HepG2 (cell line): ENCODE measurements around the gene PRIMPOL. TPM values are rescaled to one million over a fixed set of nuclear protein-coding genes. Genes with fewer than 3 reads are reported as not detected.

Experiments
- ATAC-seq: fragments of 200-7000 bp; cut with Tn5 transposase; 3 replicates; pipeline ENCODE4 v1.9.1; 2020; ENCODE audit warnings: mild to moderate bottlenecking, moderate library complexity
- BruUV-seq: library from RNA; stranded (reverse); fragments of 400-500 nt; replicated peaks from 2 replicates; lab custom pipeline; 2021; lab: Mats Ljungman, UMichigan
- CTCF ChIA-PET: fragments of 300-600 bp; formaldehyde crosslinking; extraction: SDS; loops from one replicate; lab custom pipeline; 2021; ENCODE audit warnings: low total read pairs, inconsistent platforms, low intra/inter-chr PET ratio; lab: Yijun Ruan, JAX
- POLR2A ChIA-PET: fragments of 350-600 bp; sonication (Branson Sonifier 250); formaldehyde crosslinking; loops from one replicate; lab custom pipeline; 2020; ENCODE audit warnings: antibody characterized with exemption, inconsistent platforms; lab: Yijun Ruan, JAX
- DNase-seq: peaks from one replicate; pipeline ENCODE4 v3.0.0-alpha.2; 2015; ENCODE audit warnings: low spot score
- FAIRE-seq: peaks from 3 replicates; lab custom pipeline; 2011; peaks lifted over from hg19 to GRCh38; lab: Jason Lieb, UNC
- H2AFZ ChIP-seq: one replicate; pipeline ENCODE4 v1.6.1; 2011; ENCODE audit warnings: low read length, inconsistent platforms
- H3K27ac ChIP-seq: fragments of 300-600 bp; 3 replicates; pipeline ENCODE4 v1.8.0; 2011; ENCODE audit warnings: mixed run types, mild to moderate bottlenecking, mixed read lengths, low read length, inconsistent platforms; ENCODE audit not compliant: insufficient read depth; ENCODE audit errors: extremely low read length
- H3K27me3 ChIP-seq, 2 experiments: fragments of 200-600 bp in 1 of 2; 2 replicates in 1 of 2; 3 replicates in 1 of 2; pipeline versions ENCODE4 v1.6.0 to v1.8.0; 2011; ENCODE audit warnings: low read length in 2 of 2, mild to moderate bottlenecking in 2 of 2, moderate library complexity in 2 of 2, inconsistent platforms in 1 of 2; ENCODE audit not compliant: insufficient read depth in 2 of 2, control insufficient read depth in 1 of 2
- H3K36me3 ChIP-seq, 2 experiments: fragments of 200-600 bp in 1 of 2; replicated peaks in 1 of 2; 2 replicates in 1 of 2; 3 replicates in 1 of 2; pipeline versions ENCODE4 v1.5.1 to v1.8.0; 2011; ENCODE audit warnings: low read length in 2 of 2, inconsistent platforms in 1 of 2; ENCODE audit not compliant: insufficient read depth in 2 of 2, control insufficient read depth in 1 of 2
- H3K4me1 ChIP-seq: 2 replicates; pipeline ENCODE4 v1.5.1; 2012; ENCODE audit warnings: low read length, inconsistent platforms; ENCODE audit not compliant: insufficient read depth
- H3K4me2 ChIP-seq: 2 replicates; pipeline ENCODE4 v1.6.0; 2011; ENCODE audit warnings: low read depth, low read length, inconsistent platforms
- H3K4me3 ChIP-seq, 3 experiments: fragments of 200-600 bp in 1 of 3; sonication (generic), shearing (Covaris generic) in 1 of 3; replicated peaks in 1 of 3; 2 replicates each; pipeline ENCODE4 v1.5.1; 2011 to 2016; ENCODE audit warnings: low read length in 3 of 3, inconsistent platforms in 2 of 3, low read depth in 2 of 3, mild to moderate bottlenecking in 2 of 3, control low read depth in 1 of 3, mixed read lengths in 1 of 3; ENCODE audit not compliant: insufficient read depth in 1 of 3
- H3K79me2 ChIP-seq: one replicate; pipeline ENCODE4 v1.6.1; 2011; ENCODE audit warnings: low read length, inconsistent platforms; ENCODE audit not compliant: insufficient read depth
- H3K9ac ChIP-seq: 2 replicates; pipeline ENCODE4 v1.6.0; 2011; ENCODE audit warnings: mild to moderate bottlenecking, low read depth, low read length, inconsistent platforms; ENCODE audit not compliant: insufficient read depth
- H3K9me3 ChIP-seq: 2 replicates; pipeline ENCODE4 v1.5.1; 2012; ENCODE audit warnings: mild to moderate bottlenecking, low read length
- H4K20me1 ChIP-seq: 2 replicates; pipeline ENCODE4 v1.6.0; 2011; ENCODE audit warnings: inconsistent platforms, mild to moderate bottlenecking, low read length, moderate library complexity; ENCODE audit not compliant: insufficient read depth
- HIC2 ChIP-seq: sonication (generic); formaldehyde crosslinking; IDR thresholded peaks from 2 replicates; pipeline ENCODE4 v1.9.0; 2022; ENCODE audit warnings: low read depth, missing genetic modification reagents
- HMGXB3 ChIP-seq: sonication (generic); formaldehyde crosslinking; IDR thresholded peaks from 2 replicates; pipeline ENCODE4 v1.4.0; 2020; ENCODE audit warnings: missing genetic modification reagents, borderline replicate concordance
- MED8 ChIP-seq: sonication (generic); formaldehyde crosslinking; IDR thresholded peaks from 2 replicates; pipeline ENCODE4 v1.8.1; 2023; ENCODE audit warnings: mild to moderate bottlenecking, missing genetic modification reagents; ENCODE audit not compliant: insufficient replicate concordance
- MTF2 ChIP-seq: sonication (generic); formaldehyde crosslinking; IDR thresholded peaks from 2 replicates; pipeline ENCODE4 v1.5.0; 2020; ENCODE audit warnings: missing genetic modification reagents, borderline replicate concordance
- NFYB ChIP-seq: sonication (generic); formaldehyde crosslinking; IDR thresholded peaks from 2 replicates; pipeline ENCODE4 v1.4.0; 2020; ENCODE audit warnings: missing genetic modification reagents
- ZBTB38 ChIP-seq: sonication (generic); formaldehyde crosslinking; IDR thresholded peaks from 2 replicates; pipeline ENCODE4 v1.5.1; 2020; ENCODE audit warnings: mild to moderate bottlenecking, missing genetic modification reagents
- ZNF260 ChIP-seq: sonication (generic); formaldehyde crosslinking; IDR thresholded peaks from 2 replicates; pipeline ENCODE4 v1.4.0; 2020; ENCODE audit warnings: missing genetic modification reagents, low read depth, mild to moderate bottlenecking, borderline replicate concordance
- ZNF263 ChIP-seq: sonication (generic); formaldehyde crosslinking; IDR thresholded peaks from 2 replicates; pipeline ENCODE4 v1.4.0; 2020; ENCODE audit warnings: missing genetic modification reagents
- ZNF318 ChIP-seq: sonication (generic); formaldehyde crosslinking; IDR thresholded peaks from 2 replicates; pipeline ENCODE4 v1.4.0; 2020; ENCODE audit warnings: mild to moderate bottlenecking, missing genetic modification reagents
- ZNF629 ChIP-seq: sonication (generic); formaldehyde crosslinking; conservative IDR thresholded peaks from 2 replicates; pipeline ENCODE4 v1.5.0; 2020; ENCODE audit warnings: missing genetic modification reagents
- WGBS: methylation state at CpG from one replicate; pipeline ENCODE4 v1.1.6; 2017; ENCODE audit warnings: low lambda C conversion rate; 5-methylcytosine and 5-hydroxymethylcytosine counted together
- in situ Hi-C: cut with HindIII; loops from 2 replicates; pipeline ENCODE4 v1.10.0; 2017; ENCODE audit warnings: low pct_unique_long_range_greater_than_20kb; ENCODE audit not compliant: extremely low pct_ligation_motif_present
- intact Hi-C: fragments of 100-400 bp; cut with micrococcal nuclease; formaldehyde crosslinking; loops from one replicate; pipeline ENCODE4 v1.10.0; 2022; ENCODE audit not compliant: unreplicated experiment
- polyA plus RNA-seq, 8 experiments: library from polyadenylated mRNA; depleted of rRNA in 3 of 8; stranded (reverse) in 7 of 8; unstranded in 1 of 8; fragments of >200 nt; fragmentation: Illumina TruSeq in 4 of 8; extraction: Trizol in 4 of 8; gene quantifications; 2 replicates each; pipeline versions ENCODE4 v1.2.1 to v1.2.3, GENCODE V29; 2011 to 2016; ENCODE audit warnings: low read depth in 4 of 8, missing spikeins in 1 of 8, mixed read lengths in 1 of 8; ENCODE audit not compliant: insufficient read depth in 1 of 8
- total RNA-seq, 5 experiments: library from RNA; depleted of rRNA; stranded (reverse); fragments of >200 nt; fragmentation: Illumina TruSeq; extraction: Trizol; gene quantifications; 2 replicates each; pipeline ENCODE4 v1.2.3, GENCODE V29; 2016; ENCODE audit warnings: low read depth in 1 of 5

PRIMPOL gene
- total and polyA plus RNA-seq, 2 of the 13 experiments (the other 11 are each of a cell fraction or from before 2014, with no cell fraction given) = 7.3 to 11.0 TPM

- Histone ChIP-seq H4K20me1 (no peaks in the 10 kb centered on the region), H3K27ac (no peak overlapping the region), H3K79me2 (no peaks in the 10 kb centered on the region), H3K4me1 (peaks cover 35% of the 10 kb centered on the region), H3K27me3 (no peaks in the 10 kb centered on the region), H3K9ac (no peak overlapping the region), H2AFZ (no peak overlapping the region), H3K4me3 (no peak overlapping the region), H3K4me2 (no peak overlapping the region), H3K9me3 (no peaks in the 10 kb centered on the region), H3K36me3 (no peaks in the 10 kb centered on the region)
- CTCF ChIA-PET = no interaction called here
- in situ Hi-C loops (loop anchor here (10.0 kb wide), 1 partner anchor 84 kb away; the partner anchor contains the start of gene ACSL1), intact Hi-C loops (loop anchor here (10.0 kb wide), 2 partner anchors 186 to 1294 kb away; no protein-coding TSS in a partner anchor)
- no TSS peak for BruUV-seq
- WGBS = 83% methylated on average over 15 of the region's 20 CpGs
- DNase-seq = no peak
- ATAC-seq = no peak
- POLR2A ChIA-PET = no interaction called here
- no peak for FAIRE-seq
- no peak for TF ChIP-seq ZBTB38 (CRISPR knock-in tag)
- TF ChIP-seq NFYB (CRISPR knock-in tag) = no peak
- no peak for TF ChIP-seq HIC2 (CRISPR knock-in tag)
- TF ChIP-seq ZNF263 (CRISPR knock-in tag) = no peak
- TF ChIP-seq MED8 (CRISPR knock-in tag) = no peak
- no peak for TF ChIP-seq ZNF629
- no peak for TF ChIP-seq HMGXB3 (CRISPR knock-in tag)
- no peak for TF ChIP-seq ZNF260 (CRISPR knock-in tag)
- TF ChIP-seq MTF2 (CRISPR knock-in tag) = no peak
- no peak for TF ChIP-seq ZNF318 (CRISPR knock-in tag)
Observed at GRCh38 chr4:184740980-184741391, 91.4 kb downstream of the PRIMPOL start.
